Esophagus squamous epithelium (tissue), 4 donors: ENCODE measurements around the gene HMGCS2.

ENCODE experiments used
- CTCF ChIP-seq, 6 experiments: fragments of 450-650 bp in 4 of 6; fragments of 200-600 bp in 2 of 6; sonication (generic) in 2 of 6; IDR thresholded peaks; one replicate each; pipeline ENCODE4 v1.5.1; 2016 to 2019; ENCODE audit warnings: antibody characterized with exemption in 6 of 6, mild to moderate bottlenecking in 4 of 6, moderate library complexity in 4 of 6
- POLR2A ChIP-seq, 4 donors: fragments of 450-650 bp; IDR thresholded peaks; one replicate each; pipeline ENCODE4 v1.6.1; 2017; ENCODE audit warnings: antibody characterized with exemption in 4 of 4, mild to moderate bottlenecking in 4 of 4, moderate library complexity in 3 of 4

GRCh38 chr1:119772298-119772697, 3.6 kb upstream of the HMGCS2 start:
- TF ChIP-seq POLR2A (IDR thresholded peaks at IDR 0.05) (no peak), CTCF (IDR thresholded peaks at IDR 0.05) (no peak)
